GM18951 (cell line): Measurements from ENCODE around the gene SH3PXD2A.

Source experiments
- POLR2A ChIP-seq: IDR thresholded peaks from 4 replicates; pipeline ENCODE4 v1.6.1; 2011; ENCODE audit warnings: mild to moderate bottlenecking; ENCODE audit not compliant: insufficient read length, insufficient read depth; ENCODE audit errors: extremely low read depth
- in situ Hi-C: fragments of 300-500 bp; cut with MboI; formaldehyde crosslinking; loops from one replicate; pipeline ENCODE4 v1.12.0; 2022; ENCODE audit warnings: low sequenced_read_pairs, mixed read lengths, inconsistent platforms; ENCODE audit not compliant: unreplicated experiment

Gene SH3PXD2A

GRCh38 chr10:103602028-103602851, 253.1 kb downstream of the SH3PXD2A start:
- in situ Hi-C loops: loop anchor here (10.0 kb wide), 1 partner anchor 73 kb away; no protein-coding TSS in a partner anchor
- no peak for TF ChIP-seq POLR2A

- TF ChIP-seq POLR2A: no peak
- in situ Hi-C loops: loop anchor here (10.0 kb wide), 1 partner anchor 74 kb away; no protein-coding TSS in a partner anchor
Observed at GRCh38 chr10:103600956-103601569, 254.3 kb downstream of the SH3PXD2A start.

GRCh38 chr10:103600325-103600724, 255.1 kb downstream of the SH3PXD2A start:
- TF ChIP-seq POLR2A: no peak
- in situ Hi-C loops: loop anchor here (10.0 kb wide), 1 partner anchor 74 kb away; no protein-coding TSS in a partner anchor

GRCh38 chr10:103599907-103600306, 255.5 kb downstream of the SH3PXD2A start:
- TF ChIP-seq POLR2A: no peak
- in situ Hi-C loops: loop anchor here (10.0 kb wide), 1 partner anchor 75 kb away; no protein-coding TSS in a partner anchor

- no peak for TF ChIP-seq POLR2A
- in situ Hi-C loops: no loop called here
Observed at GRCh38 chr10:103599211-103599610, 256.2 kb downstream of the SH3PXD2A start.

- TF ChIP-seq POLR2A: no peak
- in situ Hi-C loops: no loop called here
Observed at GRCh38 chr10:103598654-103599115, 256.7 kb downstream of the SH3PXD2A start.

GRCh38 chr10:103597003-103597402, 258.4 kb downstream of the SH3PXD2A start:
- in situ Hi-C loops: no loop called here
- no peak for TF ChIP-seq POLR2A

- TF ChIP-seq POLR2A: no peak
- in situ Hi-C loops: no loop called here
Observed at GRCh38 chr10:103595933-103596726, 259.2 kb downstream of the SH3PXD2A start.

- no peak for TF ChIP-seq POLR2A
- in situ Hi-C loops: no loop called here
Observed at GRCh38 chr10:103593022-103593570, 262.3 kb downstream of the SH3PXD2A start.

GRCh38 chr10:103592186-103593021, 263.0 kb downstream of the SH3PXD2A start:
- no peak for TF ChIP-seq POLR2A
- in situ Hi-C loops: no loop called here

- no peak for TF ChIP-seq POLR2A
- in situ Hi-C loops: no loop called here
Observed at GRCh38 chr10:103590744-103591291, 264.6 kb downstream of the SH3PXD2A start.

- no peak for TF ChIP-seq POLR2A
- in situ Hi-C loops: no loop called here
Observed at GRCh38 chr10:103590060-103590459, 265.3 kb downstream of the SH3PXD2A start.
